HepG2 (cell line): ENCODE results near the gene ZNF556. TPM values are rescaled to one million over a fixed set of nuclear protein-coding genes. Genes with fewer than 3 reads are reported as not detected.

Source experiments
- AHDC1 ChIP-seq: sonication (generic); formaldehyde crosslinking; IDR thresholded peaks from 2 replicates; pipeline ENCODE4 v1.5.1; 2020; ENCODE audit warnings: mild to moderate bottlenecking, missing genetic modification reagents, borderline replicate concordance
- ATF4 ChIP-seq, 2 experiments: fragments of 450-650 bp in 1 of 2; sonication (generic) in 1 of 2; formaldehyde crosslinking; IDR thresholded peaks; 2 replicates each; pipeline versions ENCODE4 v1.5.0 to v1.8.0; 2020 to 2022; ENCODE audit warnings: mild to moderate bottlenecking in 1 of 2, missing genetic modification reagents in 1 of 2
- EHMT2 ChIP-seq: fragments of 200-600 bp; sonication (generic); IDR thresholded peaks from 2 replicates; pipeline ENCODE4 v1.7.0; 2017; ENCODE audit warnings: antibody characterized with exemption, low read depth, low read length, borderline replicate concordance
- FOXA3 ChIP-seq: IDR thresholded peaks from 2 replicates; pipeline ENCODE4 v1.6.1; 2016; ENCODE audit warnings: missing genetic modification reagents, missing compliant biosample characterization
- GATAD1 ChIP-seq: IDR thresholded peaks from 2 replicates; pipeline ENCODE4 v1.6.1; 2016; ENCODE audit warnings: missing genetic modification reagents, missing compliant biosample characterization
- GTF2F1 ChIP-seq: fragments of 150-350 bp; IDR thresholded peaks from 2 replicates; pipeline ENCODE4 v1.6.1; 2014; ENCODE audit warnings: low read length
- KLF13 ChIP-seq: sonication (generic); formaldehyde crosslinking; IDR thresholded peaks from 2 replicates; pipeline ENCODE4 v1.4.0; 2020; ENCODE audit warnings: mild to moderate bottlenecking, missing genetic modification reagents
- MLX ChIP-seq: IDR thresholded peaks from 2 replicates; pipeline ENCODE4 v1.6.1; 2016
- MLXIP ChIP-seq: sonication (generic); formaldehyde crosslinking; IDR thresholded peaks from 2 replicates; pipeline ENCODE4 v1.9.0; 2021; ENCODE audit warnings: missing genetic modification reagents, borderline replicate concordance
- NR2F6 ChIP-seq, 2 experiments: IDR thresholded peaks; 2 replicates each; pipeline ENCODE4 v1.6.1; 2016; ENCODE audit warnings: antibody characterized with exemption in 1 of 2, mild to moderate bottlenecking in 1 of 2
- REXO4 ChIP-seq: sonication (generic); formaldehyde crosslinking; IDR thresholded peaks from 2 replicates; pipeline ENCODE4 v1.8.0; 2022; ENCODE audit warnings: missing genetic modification reagents, mild to moderate bottlenecking, borderline replicate concordance
- SOX5 ChIP-seq: IDR thresholded peaks from 2 replicates; pipeline ENCODE4 v1.6.1; 2016; ENCODE audit warnings: borderline replicate concordance
- ZNF142 ChIP-seq: sonication (generic); formaldehyde crosslinking; IDR thresholded peaks from 2 replicates; pipeline ENCODE4 v1.4.0; 2020; ENCODE audit warnings: missing genetic modification reagents
- polyA plus RNA-seq, 8 experiments: library from polyadenylated mRNA; depleted of rRNA in 3 of 8; stranded (reverse) in 7 of 8; unstranded in 1 of 8; fragments of >200 nt; fragmentation: Illumina TruSeq in 4 of 8; extraction: Trizol in 4 of 8; gene quantifications; 2 replicates each; pipeline versions ENCODE4 v1.2.1 to v1.2.3, GENCODE V29; 2011 to 2016; ENCODE audit warnings: low read depth in 4 of 8, missing spikeins in 1 of 8, mixed read lengths in 1 of 8; ENCODE audit not compliant: insufficient read depth in 1 of 8
- total RNA-seq, 5 experiments: library from RNA; depleted of rRNA; stranded (reverse); fragments of >200 nt; fragmentation: Illumina TruSeq; extraction: Trizol; gene quantifications; 2 replicates each; pipeline ENCODE4 v1.2.3, GENCODE V29; 2016; ENCODE audit warnings: low read depth in 1 of 5

ZNF556 gene
- total and polyA plus RNA-seq, 2 of the 13 experiments (the other 11 are each of a cell fraction or from before 2014, with no cell fraction given), result 4.2 to 28.6 TPM

- no peak for TF ChIP-seq EHMT2
- 0 out of 2 replicates have a peak, but pooled peaks have one; percentile 16 for TF ChIP-seq MLX (CRISPR knock-in tag)
- TF ChIP-seq ZNF142, result no peak
- TF ChIP-seq FOXA3 (CRISPR knock-in tag), result peak; percentile 73
- TF ChIP-seq GTF2F1, result no peak
- TF ChIP-seq NR2F6 (IDR thresholded peaks at IDR 0.05), result no peak
- peak; percentile 77 for TF ChIP-seq NR2F6 (CRISPR knock-in tag; IDR thresholded peaks at IDR 0.05)
- no peak for TF ChIP-seq KLF13 (CRISPR knock-in tag)
- peak; percentile 87 for TF ChIP-seq GATAD1
- TF ChIP-seq REXO4 (CRISPR knock-in tag), result no peak
- no peak for TF ChIP-seq MLXIP (CRISPR knock-in tag)
- TF ChIP-seq ATF4 (CRISPR knock-in tag; IDR thresholded peaks at IDR 0.05), result peak in 1 of 2 experiments; percentile 37; a peak in 1 of 4 replicates
- no peak for TF ChIP-seq AHDC1 (CRISPR knock-in tag)
- peak; percentile 59 for TF ChIP-seq SOX5 (CRISPR knock-in tag)
Measured at GRCh38 chr19:2819540-2820111, 47.5 kb upstream of the ZNF556 start, which contains the start of gene ZNF554 (continued).
